Suprapubic skin (tissue), 4 donors: Measurements from ENCODE around the gene KIRREL3.

Experiments used
- EP300 ChIP-seq: sonication (generic); formaldehyde crosslinking; IDR thresholded peaks from one replicate; pipeline ENCODE4 v1.6.1; 2017; ENCODE audit warnings: antibody characterized with exemption
- POLR2AphosphoS5 ChIP-seq, 3 donors: sonication (generic); formaldehyde crosslinking; IDR thresholded peaks; one replicate each; pipeline ENCODE4 v1.6.1; 2017; ENCODE audit warnings: antibody characterized with exemption in 3 of 3
- TF ChIP-seq, protein P1 (sequence below), 2 donors: fragments of 200-600 bp in 1 of 2; fragments of 450-650 bp in 1 of 2; sonication (generic) in 1 of 2; IDR thresholded peaks; one replicate each; pipeline ENCODE4 v1.5.1; 2016 to 2019; ENCODE audit warnings: antibody characterized with exemption in 2 of 2, mild to moderate bottlenecking in 1 of 2, moderate library complexity in 1 of 2

DNA sequence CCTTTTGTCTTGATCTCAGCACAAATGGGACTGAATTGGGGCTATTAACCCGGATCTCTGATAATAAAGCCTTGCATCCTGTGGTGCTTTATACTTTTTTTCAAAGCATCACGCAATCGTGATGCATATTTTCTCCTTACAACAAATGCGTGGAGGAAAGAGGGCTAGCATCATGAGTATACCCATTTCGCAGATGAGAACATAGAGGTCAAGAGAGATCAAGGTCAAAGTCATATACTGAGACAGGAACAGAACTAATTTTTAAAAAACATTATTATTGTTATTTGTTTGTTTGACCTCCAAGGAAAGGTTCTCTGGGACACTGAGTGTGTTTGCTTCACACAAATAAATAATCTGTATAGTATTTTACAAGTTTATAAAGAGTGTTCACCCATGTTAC, 453.9 kb downstream of the KIRREL3 start:
- TF ChIP-seq EP300 (no peak), POLR2AphosphoS5 (IDR thresholded peaks at IDR 0.05) (no peak)
- TF ChIP-seq, protein P1, sequence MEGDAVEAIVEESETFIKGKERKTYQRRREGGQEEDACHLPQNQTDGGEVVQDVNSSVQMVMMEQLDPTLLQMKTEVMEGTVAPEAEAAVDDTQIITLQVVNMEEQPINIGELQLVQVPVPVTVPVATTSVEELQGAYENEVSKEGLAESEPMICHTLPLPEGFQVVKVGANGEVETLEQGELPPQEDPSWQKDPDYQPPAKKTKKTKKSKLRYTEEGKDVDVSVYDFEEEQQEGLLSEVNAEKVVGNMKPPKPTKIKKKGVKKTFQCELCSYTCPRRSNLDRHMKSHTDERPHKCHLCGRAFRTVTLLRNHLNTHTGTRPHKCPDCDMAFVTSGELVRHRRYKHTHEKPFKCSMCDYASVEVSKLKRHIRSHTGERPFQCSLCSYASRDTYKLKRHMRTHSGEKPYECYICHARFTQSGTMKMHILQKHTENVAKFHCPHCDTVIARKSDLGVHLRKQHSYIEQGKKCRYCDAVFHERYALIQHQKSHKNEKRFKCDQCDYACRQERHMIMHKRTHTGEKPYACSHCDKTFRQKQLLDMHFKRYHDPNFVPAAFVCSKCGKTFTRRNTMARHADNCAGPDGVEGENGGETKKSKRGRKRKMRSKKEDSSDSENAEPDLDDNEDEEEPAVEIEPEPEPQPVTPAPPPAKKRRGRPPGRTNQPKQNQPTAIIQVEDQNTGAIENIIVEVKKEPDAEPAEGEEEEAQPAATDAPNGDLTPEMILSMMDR (IDR thresholded peaks at IDR 0.05): no peak
